HepG2 (cell line): Measurements from ENCODE around the gene PPP1R18. TPM values are rescaled to one million over a fixed set of nuclear protein-coding genes. Genes with fewer than 3 reads are reported as not detected.

ENCODE experiments used
- ARNTL ChIP-seq: sonication (generic); formaldehyde crosslinking; IDR thresholded peaks from 2 replicates; pipeline ENCODE4 v1.4.0; 2020; ENCODE audit warnings: mild to moderate bottlenecking, missing genetic modification reagents
- DMAP1 ChIP-seq: IDR thresholded peaks from 2 replicates; pipeline ENCODE4 v1.6.1; 2016
- DNMT1 ChIP-seq: sonication (generic); formaldehyde crosslinking; IDR thresholded peaks from 2 replicates; pipeline ENCODE4 v1.5.1; 2020; ENCODE audit warnings: mild to moderate bottlenecking, missing genetic modification reagents
- DNMT3B ChIP-seq: conservative IDR thresholded peaks from 2 replicates; pipeline ENCODE4 v1.6.1; 2016; ENCODE audit warnings: missing biosample characterization, control low read depth
- EED ChIP-seq: sonication (generic); formaldehyde crosslinking; IDR thresholded peaks from 2 replicates; pipeline ENCODE4 v1.5.0; 2020; ENCODE audit warnings: mild to moderate bottlenecking, missing genetic modification reagents
- EHMT2 ChIP-seq: fragments of 200-600 bp; sonication (generic); IDR thresholded peaks from 2 replicates; pipeline ENCODE4 v1.7.0; 2017; ENCODE audit warnings: antibody characterized with exemption, low read depth, low read length, borderline replicate concordance
- ELF4 ChIP-seq: sonication (generic); formaldehyde crosslinking; IDR thresholded peaks from 2 replicates; pipeline ENCODE4 v1.5.0; 2020; ENCODE audit warnings: missing genetic modification reagents, mild to moderate bottlenecking, moderate library complexity, borderline replicate concordance
- FOXC1 ChIP-seq: sonication (generic); formaldehyde crosslinking; IDR thresholded peaks from 2 replicates; pipeline ENCODE4 v1.8.0; 2022; ENCODE audit warnings: mild to moderate bottlenecking, missing genetic modification reagents, borderline replicate concordance
- FOXK1 ChIP-seq: sonication (generic); formaldehyde crosslinking; IDR thresholded peaks from 2 replicates; pipeline ENCODE4 v1.4.0; 2020; ENCODE audit warnings: low read depth, missing genetic modification reagents, borderline replicate concordance
- FUBP1 ChIP-seq: sonication (generic); formaldehyde crosslinking; IDR thresholded peaks from 2 replicates; pipeline ENCODE4 v1.5.1; 2020; ENCODE audit warnings: missing genetic modification reagents, mild to moderate bottlenecking, borderline replicate concordance
- GABPB1 ChIP-seq: IDR thresholded peaks from 2 replicates; pipeline ENCODE4 v1.6.1; 2016; ENCODE audit warnings: mild to moderate bottlenecking, missing genetic modification reagents, moderate library complexity, missing compliant biosample characterization
- HIVEP1 ChIP-seq: sonication (generic); formaldehyde crosslinking; IDR thresholded peaks from 2 replicates; pipeline ENCODE4 v1.4.0; 2020; ENCODE audit warnings: mild to moderate bottlenecking, missing genetic modification reagents
- MAFF ChIP-seq: IDR thresholded peaks from 2 replicates; pipeline ENCODE4 v1.6.1; 2011; ENCODE audit warnings: low read depth, low read length, improper control_type of control experiment
- MED8 ChIP-seq: sonication (generic); formaldehyde crosslinking; IDR thresholded peaks from 2 replicates; pipeline ENCODE4 v1.8.1; 2023; ENCODE audit warnings: mild to moderate bottlenecking, missing genetic modification reagents; ENCODE audit not compliant: insufficient replicate concordance
- MIER3 ChIP-seq: IDR thresholded peaks from 2 replicates; pipeline ENCODE4 v1.6.1; 2016; ENCODE audit warnings: missing compliant biosample characterization, borderline replicate concordance
- NBN ChIP-seq: fragments of 450-650 bp; conservative IDR thresholded peaks from 2 replicates; pipeline ENCODE4 v1.6.1; 2017
- NR2F6 ChIP-seq, 2 experiments: IDR thresholded peaks; 2 replicates each; pipeline ENCODE4 v1.6.1; 2016; ENCODE audit warnings: antibody characterized with exemption in 1 of 2, mild to moderate bottlenecking in 1 of 2
- PAF1 ChIP-seq: IDR thresholded peaks from 2 replicates; pipeline ENCODE4 v1.6.1; 2016; ENCODE audit warnings: missing genetic modification reagents, missing compliant biosample characterization
- PHF21A ChIP-seq: sonication (generic); formaldehyde crosslinking; IDR thresholded peaks from 2 replicates; pipeline ENCODE4 v1.5.0; 2020; ENCODE audit warnings: mild to moderate bottlenecking, missing genetic modification reagents
- RBFOX2 ChIP-seq: fragments of 200-400 bp; formaldehyde crosslinking; IDR thresholded peaks from 2 replicates; pipeline ENCODE4 v1.6.1; 2017; ENCODE audit warnings: low read depth, mild to moderate bottlenecking, low read length
- SRF ChIP-seq: IDR thresholded peaks from 2 replicates; pipeline ENCODE4 v1.6.1; 2011; ENCODE audit warnings: mild to moderate bottlenecking, low read depth, low read length, moderate library complexity
- THYN1 ChIP-seq: sonication (generic); formaldehyde crosslinking; IDR thresholded peaks from 2 replicates; pipeline ENCODE4 v1.8.1; 2023; ENCODE audit warnings: low read depth, mild to moderate bottlenecking, moderate library complexity, missing genetic modification reagents, borderline replicate concordance
- YEATS2 ChIP-seq: sonication (generic); formaldehyde crosslinking; IDR thresholded peaks from 2 replicates; pipeline ENCODE4 v1.4.0; 2020; ENCODE audit warnings: missing genetic modification reagents, borderline replicate concordance
- ZBTB8A ChIP-seq: sonication (generic); formaldehyde crosslinking; IDR thresholded peaks from 2 replicates; pipeline ENCODE4 v1.4.0; 2020; ENCODE audit warnings: mild to moderate bottlenecking, low read depth, missing genetic modification reagents, borderline replicate concordance
- ZMYM4 ChIP-seq: sonication (generic); formaldehyde crosslinking; IDR thresholded peaks from 2 replicates; pipeline ENCODE4 v1.8.1; 2023; ENCODE audit warnings: mild to moderate bottlenecking, missing genetic modification reagents
- ZNF138 ChIP-seq: sonication (generic); formaldehyde crosslinking; IDR thresholded peaks from 2 replicates; pipeline ENCODE4 v1.5.0; 2020; ENCODE audit warnings: mild to moderate bottlenecking, low read depth, missing genetic modification reagents
- ZNF274 ChIP-seq: sonication (generic); formaldehyde crosslinking; IDR thresholded peaks from 2 replicates; pipeline ENCODE4 v1.5.1; 2020; ENCODE audit warnings: mild to moderate bottlenecking, missing genetic modification reagents
- ZNF326 ChIP-seq: sonication (generic); formaldehyde crosslinking; IDR thresholded peaks from 2 replicates; pipeline ENCODE4 v1.4.0; 2020; ENCODE audit warnings: missing genetic modification reagents, borderline replicate concordance
- ZNF543 ChIP-seq: sonication (generic); formaldehyde crosslinking; IDR thresholded peaks from 2 replicates; pipeline ENCODE4 v1.4.0; 2020; ENCODE audit warnings: mild to moderate bottlenecking, missing genetic modification reagents
- ZNF597 ChIP-seq: sonication (generic); formaldehyde crosslinking; IDR thresholded peaks from 2 replicates; pipeline ENCODE4 v1.5.0; 2020; ENCODE audit warnings: missing genetic modification reagents
- ZNF878 ChIP-seq: sonication (generic); formaldehyde crosslinking; IDR thresholded peaks from 2 replicates; pipeline ENCODE4 v1.8.1; 2023; ENCODE audit warnings: mild to moderate bottlenecking, missing genetic modification reagents, moderate library complexity
- polyA plus RNA-seq, 8 experiments: library from polyadenylated mRNA; depleted of rRNA in 3 of 8; stranded (reverse) in 7 of 8; unstranded in 1 of 8; fragments of >200 nt; fragmentation: Illumina TruSeq in 4 of 8; extraction: Trizol in 4 of 8; gene quantifications; 2 replicates each; pipeline versions ENCODE4 v1.2.1 to v1.2.3, GENCODE V29; 2011 to 2016; ENCODE audit warnings: low read depth in 4 of 8, missing spikeins in 1 of 8, mixed read lengths in 1 of 8; ENCODE audit not compliant: insufficient read depth in 1 of 8
- total RNA-seq, 5 experiments: library from RNA; depleted of rRNA; stranded (reverse); fragments of >200 nt; fragmentation: Illumina TruSeq; extraction: Trizol; gene quantifications; 2 replicates each; pipeline ENCODE4 v1.2.3, GENCODE V29; 2016; ENCODE audit warnings: low read depth in 1 of 5

The PPP1R18 gene
- total and polyA plus RNA-seq, 2 of the 13 experiments (the other 11 are each of a cell fraction or from before 2014, with no cell fraction given), result 4.9 to 9.2 TPM

- TF ChIP-seq THYN1 (CRISPR knock-in tag), result no peak
- no peak for TF ChIP-seq ZNF878 (CRISPR knock-in tag)
- TF ChIP-seq ELF4 (CRISPR knock-in tag), result no peak
- no peak for TF ChIP-seq ARNTL (CRISPR knock-in tag)
- no peak for TF ChIP-seq FOXC1 (CRISPR knock-in tag)
- TF ChIP-seq PHF21A (CRISPR knock-in tag), result no peak
- no peak for TF ChIP-seq DNMT3B
- TF ChIP-seq ZNF274 (CRISPR knock-in tag), result no peak
- no peak for TF ChIP-seq NR2F6 (IDR thresholded peaks at IDR 0.05)
- no peak for TF ChIP-seq NR2F6 (CRISPR knock-in tag; IDR thresholded peaks at IDR 0.05)
- no peak for TF ChIP-seq ZNF543 (CRISPR knock-in tag)
- no peak; the same call in 1 of the 2 replicates for TF ChIP-seq GABPB1
- no peak for TF ChIP-seq EHMT2
- no peak for TF ChIP-seq MAFF
- no peak for TF ChIP-seq YEATS2 (CRISPR knock-in tag)
- no peak for TF ChIP-seq EED (CRISPR knock-in tag)
- no peak for TF ChIP-seq HIVEP1 (CRISPR knock-in tag)
- no peak; the same call in 1 of the 2 replicates for TF ChIP-seq RBFOX2
- TF ChIP-seq SRF, result no peak
- no peak for TF ChIP-seq DMAP1 (CRISPR knock-in tag)
- no peak for TF ChIP-seq DNMT1 (CRISPR knock-in tag)
- TF ChIP-seq MIER3 (CRISPR knock-in tag), result no peak
- no peak for TF ChIP-seq ZNF597
- TF ChIP-seq NBN, result no peak
- TF ChIP-seq ZBTB8A (CRISPR knock-in tag), result no peak
- no peak for TF ChIP-seq ZMYM4 (CRISPR knock-in tag)
- TF ChIP-seq FUBP1 (CRISPR knock-in tag), result no peak
- no peak for TF ChIP-seq FOXK1 (CRISPR knock-in tag)
- no peak for TF ChIP-seq ZNF326 (CRISPR knock-in tag)
- TF ChIP-seq ZNF138, result no peak
- TF ChIP-seq MED8 (CRISPR knock-in tag), result no peak
- no peak for TF ChIP-seq PAF1 (CRISPR knock-in tag)
Measured at GRCh38 chr6:30687659-30688431, 1.4 kb upstream of the PPP1R18 start (continued).
